Vagina (tissue), 2 donors: Measurements from ENCODE around the gene ARID5B. TPM values are rescaled to one million over a fixed set of nuclear protein-coding genes. Genes with fewer than 3 reads are reported as not detected.
A peak's percentile ranks its signal among the peaks of the same experiment; 100 is the strongest.

Experiments
- DNase-seq, 2 donors: peaks; one replicate each; pipeline ENCODE4 v3.0.0-alpha.2; 2017; ENCODE audit errors: extremely low spot score in 2 of 2
- H3K27ac ChIP-seq: fragments of 200-600 bp; sonication (generic); one replicate; pipeline ENCODE4 v1.5.1; 2019
- H3K27me3 ChIP-seq: fragments of 200-600 bp; sonication (generic); one replicate; pipeline ENCODE4 v1.5.1; 2019
- H3K36me3 ChIP-seq, 2 donors: fragments of 200-600 bp; sonication (generic); one replicate each; pipeline ENCODE4 v1.5.1; 2017 to 2019
- H3K4me1 ChIP-seq: fragments of 200-600 bp; sonication (generic); one replicate; pipeline ENCODE4 v1.5.1; 2019
- H3K4me3 ChIP-seq, 2 donors: fragments of 200-600 bp; sonication (generic); 1 replicate in 1 of 2; 2 replicates in 1 of 2; pipeline ENCODE4 v1.5.1; 2016 to 2019
- H3K9me3 ChIP-seq: fragments of 200-600 bp; sonication (generic); one replicate; pipeline ENCODE4 v1.5.1; 2019
- POLR2A ChIP-seq, 2 donors: fragments of 450-650 bp; IDR thresholded peaks; one replicate each; pipeline ENCODE4 v1.6.1; 2017; ENCODE audit warnings: antibody characterized with exemption in 2 of 2, mild to moderate bottlenecking in 2 of 2, moderate library complexity in 2 of 2
- POLR2AphosphoS5 ChIP-seq, 2 donors: sonication (generic); formaldehyde crosslinking; IDR thresholded peaks; one replicate each; pipeline ENCODE4 v1.9.0; 2017; ENCODE audit warnings: antibody characterized with exemption in 2 of 2, mild to moderate bottlenecking in 2 of 2, low read depth in 1 of 2; ENCODE audit not compliant: insufficient read depth in 1 of 2
- intact Hi-C: fragments of 100-400 bp; cut with DNase I; formaldehyde crosslinking; loops from one replicate; pipeline ENCODE4 v1.15.1; 2023
- total RNA-seq: library from RNA; depleted of rRNA; stranded (reverse); fragments of >200 nt; gene quantifications from one replicate; pipeline ENCODE4 v1.2.3, GENCODE V29; 2016
- TF ChIP-seq, protein P1 (sequence below), 3 experiments: fragments of 450-650 bp in 2 of 3; fragments of 200-600 bp in 1 of 3; sonication (generic) in 1 of 3; IDR thresholded peaks; one replicate each; pipeline ENCODE4 v1.5.1; 2017 to 2019; ENCODE audit warnings: antibody characterized with exemption in 3 of 3, mild to moderate bottlenecking in 2 of 3, moderate library complexity in 2 of 3

ARID5B gene
- total RNA-seq, 1 donor from 2014 or later: 75.9 TPM

DNA sequence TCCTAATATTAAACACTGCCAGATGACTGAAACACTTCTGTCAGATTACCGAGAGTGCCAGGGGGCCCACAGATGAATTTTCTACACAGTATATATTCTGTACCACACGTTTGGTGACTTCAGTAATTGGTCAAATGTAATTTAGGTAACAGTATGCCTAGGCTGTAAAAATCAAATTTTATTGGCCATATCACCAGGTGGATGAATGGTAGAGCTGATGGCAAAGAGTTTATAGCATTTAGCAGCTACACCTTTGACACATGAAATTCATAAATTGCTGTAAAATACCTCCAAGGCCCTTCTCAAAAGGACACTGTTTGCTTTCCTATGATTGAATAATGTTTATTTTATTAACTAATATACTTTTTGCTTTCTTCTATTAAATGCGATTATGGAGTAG, 101.3 kb downstream of the ARID5B start:
- Histone ChIP-seq H3K27ac (peak overlapping the region; percentile 64), H3K4me1 (peaks cover 39% of the 10 kb centered on the region), H3K27me3 (no peaks in the 10 kb centered on the region), H3K36me3 (peaks cover 0 to 4% of the 10 kb centered on the region in 2 donors), H3K9me3 (no peaks in the 10 kb centered on the region), H3K4me3 (no peak overlapping the region)
- no peak for DNase-seq
- intact Hi-C loops: no loop called here
- TF ChIP-seq, protein P1, sequence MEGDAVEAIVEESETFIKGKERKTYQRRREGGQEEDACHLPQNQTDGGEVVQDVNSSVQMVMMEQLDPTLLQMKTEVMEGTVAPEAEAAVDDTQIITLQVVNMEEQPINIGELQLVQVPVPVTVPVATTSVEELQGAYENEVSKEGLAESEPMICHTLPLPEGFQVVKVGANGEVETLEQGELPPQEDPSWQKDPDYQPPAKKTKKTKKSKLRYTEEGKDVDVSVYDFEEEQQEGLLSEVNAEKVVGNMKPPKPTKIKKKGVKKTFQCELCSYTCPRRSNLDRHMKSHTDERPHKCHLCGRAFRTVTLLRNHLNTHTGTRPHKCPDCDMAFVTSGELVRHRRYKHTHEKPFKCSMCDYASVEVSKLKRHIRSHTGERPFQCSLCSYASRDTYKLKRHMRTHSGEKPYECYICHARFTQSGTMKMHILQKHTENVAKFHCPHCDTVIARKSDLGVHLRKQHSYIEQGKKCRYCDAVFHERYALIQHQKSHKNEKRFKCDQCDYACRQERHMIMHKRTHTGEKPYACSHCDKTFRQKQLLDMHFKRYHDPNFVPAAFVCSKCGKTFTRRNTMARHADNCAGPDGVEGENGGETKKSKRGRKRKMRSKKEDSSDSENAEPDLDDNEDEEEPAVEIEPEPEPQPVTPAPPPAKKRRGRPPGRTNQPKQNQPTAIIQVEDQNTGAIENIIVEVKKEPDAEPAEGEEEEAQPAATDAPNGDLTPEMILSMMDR (IDR thresholded peaks at IDR 0.05): no peak
- TF ChIP-seq POLR2A (IDR thresholded peaks at IDR 0.05) (no peak), POLR2AphosphoS5 (IDR thresholded peaks at IDR 0.05; ENCODE audit: insufficient read depth in 1 of 2, low read depth in 1 of 2) (no peak)

DNA sequence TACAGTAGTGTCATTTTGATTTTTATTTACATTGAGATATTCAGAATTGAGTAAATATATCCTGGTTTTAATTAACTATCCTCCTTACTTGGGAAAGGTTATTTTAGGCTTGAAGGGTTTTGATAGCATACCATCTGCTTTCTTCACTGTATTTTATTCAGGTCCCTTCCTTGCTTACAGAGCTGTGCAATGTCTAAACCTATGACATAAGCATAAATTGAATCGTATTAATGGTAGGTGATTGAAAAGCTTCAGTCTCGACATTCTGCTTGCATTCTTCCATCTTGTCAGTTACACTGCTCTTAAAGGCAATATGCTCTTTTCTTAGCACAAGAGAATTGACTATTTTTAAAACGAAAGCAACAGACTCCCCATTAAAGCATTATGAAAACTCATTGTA, 102.5 kb downstream of the ARID5B start:
- H3K27ac ChIP-seq: no peak overlapping the region
- peaks cover 41% of the 10 kb centered on the region for H3K4me1 ChIP-seq
- no peaks in the 10 kb centered on the region for H3K36me3 ChIP-seq
- no peaks in the 10 kb centered on the region for H3K27me3 ChIP-seq
- intact Hi-C loops: no loop called here
- no peak for TF ChIP-seq POLR2AphosphoS5 (IDR thresholded peaks at IDR 0.05; ENCODE audit: insufficient read depth in 1 of 2, low read depth in 1 of 2)
- TF ChIP-seq, protein P1 (IDR thresholded peaks at IDR 0.05): no peak
- TF ChIP-seq POLR2A (IDR thresholded peaks at IDR 0.05): no peak
- no peak overlapping the region for H3K4me3 ChIP-seq
- DNase-seq: no peak
- H3K9me3 ChIP-seq: no peaks in the 10 kb centered on the region

DNA sequence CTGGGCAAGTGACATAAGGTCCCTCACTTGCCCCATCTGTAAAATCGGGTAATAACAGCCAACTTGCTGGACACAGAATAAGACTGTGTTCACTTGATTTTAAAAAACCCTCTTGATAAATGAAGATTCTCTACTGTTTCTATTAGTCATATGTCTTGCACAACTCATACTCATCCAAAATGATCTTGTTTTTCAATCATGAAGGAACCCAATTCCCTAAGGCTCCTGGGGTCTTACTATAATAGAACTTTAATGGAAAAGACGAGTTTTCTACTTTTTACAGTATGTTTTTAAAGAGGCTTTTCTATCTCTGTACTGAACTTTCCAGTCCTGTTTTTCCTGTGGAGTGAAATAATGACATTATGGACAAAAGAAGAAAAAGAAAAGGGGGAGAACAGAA, 103.8 kb downstream of the ARID5B start:
- Histone ChIP-seq H3K9me3 (no peaks in the 10 kb centered on the region), H3K36me3 (no peaks in the 10 kb centered on the region), H3K27me3 (no peaks in the 10 kb centered on the region), H3K4me3 (no peak overlapping the region), H3K4me1 (peaks cover 53% of the 10 kb centered on the region), H3K27ac (peak overlapping the region; percentile 71)
- peak in 1 of 2 donors; percentile 28 for TF ChIP-seq POLR2AphosphoS5 (IDR thresholded peaks at IDR 0.05; ENCODE audit: insufficient read depth in 1 of 2, low read depth in 1 of 2)
- TF ChIP-seq, protein P1 (IDR thresholded peaks at IDR 0.05): no peak
- intact Hi-C loops: no loop called here
- no peak for DNase-seq

DNA sequence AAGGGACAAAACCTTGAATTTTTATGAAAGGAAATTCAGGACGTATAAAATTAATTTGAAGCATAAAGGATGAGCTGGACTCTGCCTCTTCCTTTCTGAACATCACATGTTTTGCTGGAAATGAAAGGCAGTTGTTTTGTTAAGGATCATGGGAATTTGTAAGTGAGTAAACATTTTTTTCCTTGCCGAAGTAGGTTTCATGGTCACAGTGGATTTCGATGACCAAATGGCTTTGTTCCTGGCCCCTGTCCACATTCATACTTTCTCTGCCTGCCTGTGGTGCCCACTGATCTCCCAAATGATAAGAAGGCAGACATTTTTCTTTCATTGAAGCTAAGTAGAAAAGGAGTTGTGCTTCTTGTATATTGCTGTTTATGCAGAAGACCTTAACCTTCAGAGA, 104.2 kb downstream of the ARID5B start:
- DNase-seq: no peak
- no peaks in the 10 kb centered on the region for H3K27me3 ChIP-seq
- H3K36me3 ChIP-seq: no peaks in the 10 kb centered on the region
- intact Hi-C loops: no loop called here
- H3K4me3 ChIP-seq: no peak overlapping the region
- TF ChIP-seq POLR2AphosphoS5 (IDR thresholded peaks at IDR 0.05; ENCODE audit: insufficient read depth in 1 of 2, low read depth in 1 of 2): peak in 1 of 2 donors; percentile 23
- TF ChIP-seq, protein P1 (IDR thresholded peaks at IDR 0.05): no peak
- TF ChIP-seq POLR2A (IDR thresholded peaks at IDR 0.05): no peak
- peaks cover 57% of the 10 kb centered on the region for H3K4me1 ChIP-seq
- no peaks in the 10 kb centered on the region for H3K9me3 ChIP-seq
- H3K27ac ChIP-seq: peak overlapping the region; percentile 71

DNA sequence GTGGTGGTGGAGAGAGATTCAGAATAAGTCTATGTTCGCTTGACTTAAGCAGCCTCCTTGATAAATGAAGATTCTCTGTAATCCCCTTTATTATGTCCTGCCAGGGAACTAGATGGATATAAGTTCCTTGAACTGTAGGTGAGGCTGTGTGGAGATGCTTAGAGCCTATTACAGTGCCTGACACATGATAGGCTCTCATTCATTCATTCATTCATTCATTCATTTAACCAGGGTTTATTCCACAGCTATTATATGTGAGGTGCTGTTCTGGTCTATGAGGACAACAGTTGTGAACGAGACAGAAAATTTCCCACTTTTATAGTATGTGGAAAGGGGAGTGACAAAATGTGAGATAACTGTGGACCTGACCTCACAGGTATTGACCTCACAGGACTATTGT, 105.6 kb downstream of the ARID5B start:
- no peak overlapping the region for H3K27ac ChIP-seq
- peaks cover 58% of the 10 kb centered on the region for H3K4me1 ChIP-seq
- no peak for DNase-seq
- H3K36me3 ChIP-seq: no peaks in the 10 kb centered on the region
- H3K4me3 ChIP-seq: no peak overlapping the region
- intact Hi-C loops: no loop called here
- TF ChIP-seq, protein P1 (IDR thresholded peaks at IDR 0.05): no peak
- no peaks in the 10 kb centered on the region for H3K27me3 ChIP-seq
- no peaks in the 10 kb centered on the region for H3K9me3 ChIP-seq
